Endothelial cell of umbilical vein (primary cell): Measurements from ENCODE around the gene BMERB1. TPM values are rescaled to one million over a fixed set of nuclear protein-coding genes. Genes with fewer than 3 reads are reported as not detected.
"Not testable (repeated sequence)": the region's sequence is repeated elsewhere in the genome, so short reads cannot be mapped to it uniquely, and the experiment has no call there.

Experiments
- BruUV-seq: library from RNA; stranded (reverse); fragments of 400-500 nt; replicated peaks from 2 replicates; lab custom pipeline; 2021; lab: Mats Ljungman, UMichigan
- CTCF ChIA-PET: fragments of 300-600, 350-600 bp; sonication (Branson Sonifier 250); formaldehyde crosslinking; loops from one replicate; lab custom pipeline; 2021; ENCODE audit warnings: antibody characterized with exemption, inconsistent platforms; lab: Charles Lee
- POLR2A ChIA-PET: fragments of 300-600, 350-600 bp; sonication (Branson Sonifier 250); formaldehyde crosslinking; loops from one replicate; lab custom pipeline; 2021; ENCODE audit warnings: antibody characterized with exemption, inconsistent platforms; lab: Charles Lee
- DNase-seq: peaks from one replicate; pipeline ENCODE4 v3.0.0-alpha.2; 2011; ENCODE audit warnings: low read depth, low spot score
- FAIRE-seq: peaks from 2 replicates; lab custom pipeline; 2011; peaks lifted over from hg19 to GRCh38; lab: Jason Lieb, UNC
- H2AFZ ChIP-seq: 2 replicates; pipeline ENCODE4 v1.6.0; 2012; ENCODE audit warnings: low read depth, low read length, control low read depth, inconsistent platforms
- H3K27ac ChIP-seq: 2 replicates; pipeline ENCODE4 v1.5.1; 2011; ENCODE audit warnings: low read depth, mild to moderate bottlenecking, control low read depth, low read length, moderate library complexity; ENCODE audit not compliant: insufficient read depth
- H3K27me3 ChIP-seq, 2 experiments: 2 replicates each; pipeline versions ENCODE4 v1.6.0 to v1.6.1; 2011; ENCODE audit warnings: low read length in 2 of 2, mixed read lengths in 1 of 2; ENCODE audit not compliant: control insufficient read depth in 2 of 2, insufficient read depth in 2 of 2
- H3K36me3 ChIP-seq, 2 experiments: 2 replicates in 1 of 2; 3 replicates in 1 of 2; pipeline ENCODE4 v1.5.1; 2011; ENCODE audit warnings: low read length in 2 of 2, mild to moderate bottlenecking in 1 of 2, moderate library complexity in 1 of 2; ENCODE audit not compliant: control insufficient read depth in 2 of 2, insufficient read depth in 2 of 2; ENCODE audit errors: extremely low read depth in 1 of 2
- H3K4me1 ChIP-seq: 3 replicates; pipeline ENCODE4 v1.5.1; 2011; ENCODE audit warnings: mild to moderate bottlenecking, low read length; ENCODE audit not compliant: control insufficient read depth, insufficient read depth; ENCODE audit errors: extremely low read depth
- H3K4me2 ChIP-seq: 2 replicates; pipeline ENCODE4 v1.6.1; 2011; ENCODE audit warnings: low read length, control low read depth, mixed read lengths; ENCODE audit not compliant: insufficient read depth
- H3K4me3 ChIP-seq, 3 experiments: fragments of 200-600 bp in 1 of 3; sonication (generic), shearing (Covaris generic) in 1 of 3; replicated peaks in 1 of 3; 2 replicates each; pipeline ENCODE4 v1.5.1; 2011 to 2016; ENCODE audit warnings: control low read depth in 3 of 3, low read length in 3 of 3, mild to moderate bottlenecking in 2 of 3, inconsistent platforms in 1 of 3, low read depth in 1 of 3, moderate library complexity in 1 of 3; ENCODE audit not compliant: insufficient read depth in 1 of 3
- H3K79me2 ChIP-seq: 2 replicates; pipeline ENCODE4 v1.6.0; 2012; ENCODE audit warnings: low read length, inconsistent platforms; ENCODE audit not compliant: control insufficient read depth, insufficient read depth
- H3K9ac ChIP-seq: replicated peaks from 2 replicates; pipeline ENCODE3; 2011; ENCODE audit warnings: low read length, control low read depth; ENCODE audit not compliant: insufficient read depth; ENCODE audit errors: extremely low read depth
- H3K9me1 ChIP-seq: replicated peaks from 3 replicates; pipeline ENCODE4 v1.6.0; 2011; ENCODE audit warnings: mild to moderate bottlenecking, low read length; ENCODE audit not compliant: control insufficient read depth, insufficient read depth; ENCODE audit errors: extremely low read depth
- H3K9me3 ChIP-seq: replicated peaks from 2 replicates; pipeline ENCODE4 v1.5.1; 2012; ENCODE audit warnings: low read length, inconsistent platforms; ENCODE audit not compliant: control insufficient read depth, insufficient read depth
- H4K20me1 ChIP-seq: replicated peaks from 2 replicates; pipeline ENCODE3; 2011; ENCODE audit warnings: mild to moderate bottlenecking, low read length; ENCODE audit not compliant: control insufficient read depth, insufficient read depth; ENCODE audit errors: extremely low read depth
- FOS ChIP-seq: IDR thresholded peaks from 2 replicates; pipeline ENCODE4 v1.6.1; 2011; ENCODE audit warnings: mild to moderate bottlenecking, low read length, moderate library complexity, borderline replicate concordance; ENCODE audit not compliant: insufficient read depth
- MYC ChIP-seq: IDR thresholded peaks from one replicate; pipeline ENCODE4 v1.6.1; 2011; ENCODE audit warnings: mild to moderate bottlenecking, low read depth, low read length
- dilution Hi-C: fragments of 300-500 bp; cut with MboI; formaldehyde crosslinking; loops from one replicate; pipeline ENCODE4 v1.15.0; 2019; ENCODE audit warnings: low sequenced_read_pairs; ENCODE audit not compliant: extremely low pct_ligation_motif_present
- intact Hi-C: fragments of 100-400 bp; cut with micrococcal nuclease; formaldehyde crosslinking; loops from one replicate; pipeline ENCODE4 v1.10.0; 2022
- polyA plus RNA-seq, 4 experiments: library from polyadenylated mRNA; depleted of rRNA in 3 of 4; stranded (reverse) in 3 of 4; unstranded in 1 of 4; fragments of >200 nt; gene quantifications; 2 replicates each; pipeline versions ENCODE4 v1.2.1 to v1.2.3, GENCODE V29; 2011 to 2012; ENCODE audit warnings: missing spikeins in 1 of 4
- total RNA-seq: library from RNA; stranded (reverse); gene quantifications from 2 replicates; pipeline ENCODE4 v1.2.3, GENCODE V29; 2021

BMERB1 gene
- total and polyA plus RNA-seq, 2 donors (not counting 3 experiments of a cell fraction or from before 2014, with no cell fraction given): 14.1 to 17.4 TPM

DNA sequence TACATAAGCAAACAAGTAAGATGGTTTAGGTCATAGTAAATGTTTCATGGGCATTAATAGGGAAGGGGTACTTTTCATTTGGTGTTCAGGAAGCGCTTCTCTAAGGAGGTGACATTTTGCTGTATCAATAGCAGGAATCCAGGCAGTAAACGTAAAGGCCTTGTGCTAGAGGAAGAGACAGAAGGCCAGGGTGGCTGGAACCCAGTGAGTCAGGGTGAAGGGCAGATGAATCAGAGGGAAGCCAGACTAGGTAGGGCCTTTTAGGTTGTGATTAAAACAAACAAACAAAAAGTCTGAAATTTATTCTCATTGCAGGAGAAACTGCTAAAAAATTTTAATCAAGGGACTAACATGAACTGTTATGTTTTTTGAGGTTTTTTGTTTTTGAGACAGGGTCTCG is 6.5 kb downstream of the BMERB1 start:
- no peaks in the 10 kb centered on the region for H4K20me1 ChIP-seq
- CTCF ChIA-PET: interaction anchor here (1.2 to 2.2 kb wide), 2 partner anchors 11 to 13 kb away, joined by 4 to 8 read pairs; no protein-coding TSS in a partner anchor
- TF ChIP-seq FOS (peak; percentile 54), MYC (no peak)
- no peaks in the 10 kb centered on the region for H3K9me1 ChIP-seq
- no peaks in the 10 kb centered on the region for H3K36me3 ChIP-seq
- DNase-seq: peak; percentile 26
- no peaks in the 10 kb centered on the region for H3K27me3 ChIP-seq
- no peak overlapping the region for H3K9ac ChIP-seq
- peaks cover 3% of the 10 kb centered on the region for H3K4me1 ChIP-seq
- no TSS peak for BruUV-seq
- H3K4me3 ChIP-seq: no peak overlapping the region
- peak; percentile 33 for FAIRE-seq
- dilution Hi-C loops (no loop called here), intact Hi-C loops (no loop called here)
- POLR2A ChIA-PET: no interaction called here
- H3K79me2 ChIP-seq: no peaks in the 10 kb centered on the region
- no peak overlapping the region for H3K4me2 ChIP-seq
- H2AFZ ChIP-seq: no peak overlapping the region
- H3K9me3 ChIP-seq: no peaks in the 10 kb centered on the region
- no peak overlapping the region for H3K27ac ChIP-seq

DNA sequence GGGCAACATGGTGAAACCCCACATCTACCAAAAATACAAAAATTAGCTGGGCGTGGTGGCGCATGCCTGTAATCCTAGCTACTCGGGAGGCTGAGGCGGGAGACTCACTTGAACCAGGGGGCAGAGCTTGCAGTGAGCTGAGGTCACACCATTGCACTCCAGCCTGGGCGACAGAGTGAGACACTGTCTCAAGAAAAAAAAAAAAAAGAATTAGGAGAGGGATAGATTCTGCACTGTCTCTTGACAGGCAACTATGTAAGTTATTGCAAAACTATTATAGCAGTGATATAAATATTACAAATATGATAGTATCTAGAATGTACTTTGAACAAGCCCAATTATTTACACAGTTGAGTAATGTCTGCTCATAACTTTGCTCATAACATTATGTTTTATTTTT is 7.8 kb downstream of the BMERB1 start:
- not testable (repeated sequence) for BruUV-seq
- ChIA-PET POLR2A (interaction anchor here (0.6 kb wide), 1 partner anchor 566 kb away, joined by 3 read pairs; no protein-coding TSS in a partner anchor), CTCF (interaction anchor here (3.5 kb wide), 1 partner anchor 15 kb away, joined by 15 read pairs; no protein-coding TSS in a partner anchor)

More for the DNA sequence above, 7.8 kb downstream of the BMERB1 start:
- DNase-seq, H3K27ac ChIP-seq, H3K4me2 ChIP-seq, FAIRE-seq, H3K4me1 ChIP-seq, H3K4me3 ChIP-seq, dilution Hi-C loops, H2AFZ ChIP-seq, H3K27me3 ChIP-seq, H3K9me3 ChIP-seq, H3K36me3 ChIP-seq, H3K9ac ChIP-seq, H3K79me2 ChIP-seq, intact Hi-C loops, H4K20me1 ChIP-seq, H3K9me1 ChIP-seq: not testable (repeated sequence)
